ENCODE measurements around the gene QSOX2.
"Not testable (repeated sequence)": the region's sequence is repeated elsewhere in the genome, so short reads cannot be mapped to it uniquely, and the experiment has no call there.

QSOX2 gene

GRCh38 chr9:136250676-136251075 lies 5.1 kb upstream of the QSOX2 start:
- no peak for DNase-seq

GRCh38 chr9:136249877-136250559 lies 4.4 kb upstream of the QSOX2 start:
- no peak for DNase-seq

GRCh38 chr9:136248951-136249876 lies 3.6 kb upstream of the QSOX2 start:
- no peak for DNase-seq

- DNase-seq = no peak
Measured at GRCh38 chr9:136247947-136248637, 2.5 kb upstream of the QSOX2 start.

GRCh38 chr9:136247551-136247916 lies 1.9 kb upstream of the QSOX2 start:
- no peak for DNase-seq

- DNase-seq = no peak
Measured at GRCh38 chr9:136246849-136247550, 1.4 kb upstream of the QSOX2 start.

GRCh38 chr9:136244969-136245218 lies 718 bp downstream of the QSOX2 start:
- DNase-seq = no peak

- no peak for DNase-seq
Measured at GRCh38 chr9:136244122-136244968, 1.3 kb downstream of the QSOX2 start.

- DNase-seq = no peak
Measured at GRCh38 chr9:136243631-136244030, 2.0 kb downstream of the QSOX2 start.

- DNase-seq = no peak
Measured at GRCh38 chr9:136242918-136243525, 2.6 kb downstream of the QSOX2 start.

- DNase-seq = no peak
Measured at GRCh38 chr9:136242248-136242647, 3.4 kb downstream of the QSOX2 start.

GRCh38 chr9:136241542-136241941 lies 4.1 kb downstream of the QSOX2 start:
- no peak for DNase-seq

- DNase-seq = no peak
Measured at GRCh38 chr9:136240941-136241340, 4.7 kb downstream of the QSOX2 start.

GRCh38 chr9:136239983-136240330 lies 5.7 kb downstream of the QSOX2 start:
- DNase-seq = no peak

GRCh38 chr9:136239135-136239982 lies 6.3 kb downstream of the QSOX2 start:
- DNase-seq = no peak

GRCh38 chr9:136238342-136238732 lies 7.3 kb downstream of the QSOX2 start:
- no peak for DNase-seq

GRCh38 chr9:136237486-136238341 lies 7.9 kb downstream of the QSOX2 start:
- no peak for DNase-seq

GRCh38 chr9:136236471-136237410 lies 8.9 kb downstream of the QSOX2 start:
- not testable (repeated sequence) for DNase-seq
